GM21381 (cell line): ENCODE measurements around the gene GATD1.

Source experiments
- ATAC-seq: cut with Tn5 transposase; IDR thresholded peaks from one replicate; pipeline ENCODE4 v1.9.1; 2021; ENCODE audit warnings: mild to moderate bottlenecking, moderate library complexity; ENCODE audit not compliant: unreplicated experiment

The GATD1 gene

DNA sequence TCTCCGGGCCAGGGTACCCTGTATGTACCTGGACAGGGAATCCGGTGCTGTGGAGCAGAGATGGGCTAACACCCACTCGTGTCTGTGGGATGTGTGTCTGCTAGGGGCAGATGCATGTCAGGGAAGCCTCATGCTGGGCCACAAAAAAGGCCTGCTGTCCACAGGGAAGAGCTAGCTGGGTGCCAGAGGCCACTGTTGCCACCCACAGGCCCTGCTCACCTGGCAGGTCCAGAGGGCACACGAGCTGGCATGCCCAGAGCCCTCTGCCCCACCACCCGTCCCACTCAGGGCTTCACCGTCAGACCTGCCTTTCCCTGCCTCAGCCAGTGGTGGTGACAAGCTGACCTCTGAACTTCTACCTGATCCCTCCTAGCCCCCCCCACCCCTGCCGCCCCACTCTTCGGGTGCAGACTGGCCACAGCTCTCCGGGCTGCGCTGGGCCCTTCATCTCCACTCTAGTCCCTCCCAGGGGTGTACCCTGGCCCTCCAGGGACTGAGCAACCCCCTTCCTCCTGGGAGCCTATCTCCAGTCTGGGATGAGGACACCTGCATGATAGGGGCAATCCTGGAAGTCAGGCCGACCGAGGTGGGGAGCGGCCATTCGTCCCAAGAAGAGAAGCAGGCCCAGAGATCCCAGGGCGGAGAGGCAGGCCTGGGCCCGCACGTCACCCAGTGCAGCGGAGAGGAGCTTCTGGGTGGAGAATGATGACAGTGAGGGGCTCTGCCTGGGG lies 19.4 kb upstream of the GATD1 start:
- no peak for ATAC-seq

DNA sequence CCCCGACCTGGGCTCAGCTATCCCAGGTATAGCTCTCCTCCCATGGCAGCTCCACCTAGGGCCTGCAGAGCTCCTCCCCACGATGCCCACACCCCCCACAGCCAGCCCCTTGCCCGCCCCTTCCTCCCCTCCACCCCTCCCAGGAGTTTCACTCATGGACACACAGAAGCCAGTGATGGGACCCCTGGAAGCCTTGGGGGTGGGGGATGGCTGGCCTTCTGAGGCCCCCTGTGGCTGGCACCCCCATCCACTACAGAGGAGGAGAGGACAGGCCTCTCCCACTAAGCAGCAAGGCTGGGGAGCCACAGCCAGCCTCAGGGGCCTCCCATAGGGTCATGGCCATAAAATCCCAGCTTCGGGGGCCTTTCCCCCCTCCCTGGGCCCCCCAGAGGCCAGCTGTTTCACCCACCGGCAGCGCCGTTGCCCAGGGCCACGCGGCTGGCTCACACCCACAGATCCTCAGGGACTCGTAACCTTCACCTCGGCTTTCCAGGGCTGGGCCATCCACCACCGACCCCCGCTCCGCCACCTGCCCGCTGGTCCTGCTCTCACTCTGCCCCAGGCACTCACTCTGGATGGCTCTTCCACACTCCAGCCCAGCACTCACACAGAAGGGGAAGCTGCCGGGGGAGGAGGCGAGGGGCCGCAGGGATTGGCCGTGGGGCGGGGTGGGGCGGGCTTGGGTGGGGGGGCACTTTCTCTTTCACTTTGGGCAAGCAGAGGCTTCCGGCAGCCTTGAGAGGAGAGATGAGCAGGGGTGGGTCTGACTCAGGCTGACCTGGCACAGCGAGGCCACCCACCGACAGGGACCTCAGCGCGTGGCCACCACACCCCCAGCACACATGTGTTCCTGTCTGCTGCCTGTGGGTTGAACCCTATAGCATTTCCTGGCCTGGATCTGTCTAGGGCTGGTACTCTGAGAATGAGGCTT lies 18.6 kb upstream of the GATD1 start:
- peak; percentile 22 for ATAC-seq

DNA sequence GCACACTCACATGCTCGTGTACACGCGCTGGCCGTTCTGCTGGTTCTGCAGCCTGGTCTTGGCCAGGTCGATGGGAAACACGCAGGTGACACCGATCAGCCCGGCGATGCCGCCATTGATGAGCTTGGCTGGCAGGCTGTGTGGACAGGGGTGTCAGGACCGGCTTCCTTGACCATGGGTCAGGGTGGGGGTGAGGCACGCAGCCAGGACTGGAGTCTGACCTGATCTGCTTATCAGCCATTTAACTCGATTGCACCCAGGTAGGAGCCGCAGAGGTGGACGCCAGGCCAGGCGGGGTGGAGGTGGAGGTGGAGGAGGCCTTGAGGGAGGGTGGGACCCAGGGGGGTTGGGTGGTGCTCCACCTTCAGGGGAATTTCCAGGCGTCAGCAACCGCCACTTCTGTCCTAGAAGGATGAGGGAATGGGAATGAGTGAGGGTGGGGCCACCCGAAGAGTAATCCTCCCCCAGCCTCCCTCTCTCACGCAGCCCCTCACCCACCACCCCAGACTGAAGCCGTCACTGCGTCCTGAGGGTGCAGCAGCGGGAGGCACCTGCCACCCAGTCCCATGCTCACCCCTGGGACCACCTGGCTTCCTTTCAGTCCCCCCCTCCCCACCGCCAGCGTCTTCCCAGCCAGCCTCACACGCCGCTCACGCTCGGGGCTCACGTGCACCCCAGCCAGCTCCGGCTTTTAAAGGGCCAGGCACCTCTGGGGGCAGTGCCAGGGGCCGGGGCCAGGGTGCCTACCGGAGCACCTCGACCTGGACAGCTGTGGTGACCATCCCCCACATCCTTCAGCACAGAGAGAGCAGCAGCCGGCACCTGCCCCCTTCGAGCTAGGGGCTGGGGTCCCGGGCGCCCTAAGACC lies 17.7 kb upstream of the GATD1 start:
- no peak for ATAC-seq

DNA sequence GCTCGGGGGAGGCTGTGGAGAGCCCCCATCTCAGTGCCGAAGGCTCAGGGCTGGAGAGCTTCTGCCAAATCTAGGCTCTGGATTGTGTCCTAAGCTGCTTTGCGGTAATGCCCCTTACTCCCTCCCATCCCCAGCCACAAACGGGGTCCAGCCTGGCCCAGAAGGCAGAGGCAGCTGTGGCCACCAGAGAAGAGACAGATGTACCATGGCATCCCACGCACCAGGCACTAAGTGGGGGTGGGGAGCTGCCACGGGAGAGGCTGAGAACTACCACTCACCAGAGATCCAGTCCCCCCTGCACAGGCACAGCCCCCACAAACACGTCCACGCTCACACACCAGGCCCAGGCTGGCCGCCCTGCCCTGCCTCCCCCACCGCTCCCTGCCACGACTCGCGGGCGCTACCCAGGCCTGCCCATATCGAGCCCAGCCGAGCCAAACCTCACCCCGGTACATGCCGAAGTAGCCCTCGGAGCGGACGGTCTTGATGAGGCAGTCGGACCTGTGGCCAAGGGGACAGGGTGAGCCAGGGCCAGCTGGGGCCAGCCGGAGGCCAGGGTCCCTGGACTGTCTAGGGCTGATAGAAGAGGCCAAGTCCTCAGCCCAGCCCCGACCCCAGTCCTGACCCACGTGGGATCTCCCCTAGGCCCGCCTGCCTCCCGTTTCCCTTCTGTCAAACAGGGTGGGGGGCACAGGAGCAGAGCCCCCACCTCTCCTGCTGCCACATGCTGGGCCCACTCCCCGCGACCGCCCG lies 16.9 kb upstream of the GATD1 start:
- ATAC-seq = no peak

DNA sequence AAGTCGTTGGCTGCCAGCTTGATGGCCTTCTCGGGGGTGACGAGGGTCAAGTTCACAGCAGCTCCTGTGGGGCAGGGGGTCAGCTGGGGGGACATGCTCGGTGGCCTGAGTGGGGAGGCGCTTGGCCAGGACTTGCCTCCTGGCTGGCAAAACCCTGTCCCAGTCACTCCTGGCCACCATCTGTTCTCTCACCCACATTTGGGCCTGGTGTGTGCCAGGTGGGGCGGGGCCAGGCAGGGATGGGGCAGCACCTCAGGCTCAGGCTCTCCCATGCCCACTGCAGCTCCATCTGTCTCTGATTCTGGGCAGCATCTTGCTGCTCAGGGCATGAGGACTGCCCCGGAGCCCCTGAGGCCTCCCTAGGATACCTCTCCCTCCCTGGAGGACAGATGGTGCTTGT lies 16.3 kb upstream of the GATD1 start:
- ATAC-seq = no peak

DNA sequence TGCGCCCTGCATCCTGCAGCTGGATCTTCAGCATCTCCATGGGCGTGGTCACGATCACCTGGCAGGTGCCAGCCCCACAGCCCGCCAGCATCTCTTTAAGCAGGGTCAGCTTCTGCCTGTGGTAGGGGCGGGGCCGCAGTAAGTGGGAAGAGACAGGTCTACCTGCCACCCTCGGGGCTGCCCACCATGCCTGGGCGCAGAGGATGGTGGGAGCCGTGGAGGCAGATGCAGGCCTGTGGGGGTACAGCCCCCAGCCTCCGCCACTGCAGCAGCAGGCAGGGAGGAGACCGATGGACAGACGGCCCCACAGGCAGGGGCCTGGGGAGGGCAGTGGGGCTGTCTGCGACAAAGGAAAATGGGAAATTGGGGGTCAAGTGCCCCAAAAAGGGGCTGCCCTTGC lies 15.6 kb upstream of the GATD1 start:
- ATAC-seq = no peak

DNA sequence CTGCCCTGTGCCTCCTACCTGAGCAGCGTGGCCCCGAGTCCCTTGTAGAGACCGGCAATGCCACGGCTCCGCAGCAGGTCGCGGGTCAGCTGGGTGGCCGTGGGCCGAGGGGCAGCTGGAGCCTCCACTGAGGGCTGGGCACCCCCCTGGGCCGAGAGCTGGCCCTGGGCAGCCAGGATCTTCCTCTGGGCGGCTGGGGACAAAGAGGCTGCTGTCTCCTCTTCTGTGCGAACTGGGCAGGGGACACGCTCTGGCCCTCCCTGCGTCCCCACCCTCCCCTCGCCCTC lies 15.2 kb upstream of the GATD1 start:
- ATAC-seq = no peak

DNA sequence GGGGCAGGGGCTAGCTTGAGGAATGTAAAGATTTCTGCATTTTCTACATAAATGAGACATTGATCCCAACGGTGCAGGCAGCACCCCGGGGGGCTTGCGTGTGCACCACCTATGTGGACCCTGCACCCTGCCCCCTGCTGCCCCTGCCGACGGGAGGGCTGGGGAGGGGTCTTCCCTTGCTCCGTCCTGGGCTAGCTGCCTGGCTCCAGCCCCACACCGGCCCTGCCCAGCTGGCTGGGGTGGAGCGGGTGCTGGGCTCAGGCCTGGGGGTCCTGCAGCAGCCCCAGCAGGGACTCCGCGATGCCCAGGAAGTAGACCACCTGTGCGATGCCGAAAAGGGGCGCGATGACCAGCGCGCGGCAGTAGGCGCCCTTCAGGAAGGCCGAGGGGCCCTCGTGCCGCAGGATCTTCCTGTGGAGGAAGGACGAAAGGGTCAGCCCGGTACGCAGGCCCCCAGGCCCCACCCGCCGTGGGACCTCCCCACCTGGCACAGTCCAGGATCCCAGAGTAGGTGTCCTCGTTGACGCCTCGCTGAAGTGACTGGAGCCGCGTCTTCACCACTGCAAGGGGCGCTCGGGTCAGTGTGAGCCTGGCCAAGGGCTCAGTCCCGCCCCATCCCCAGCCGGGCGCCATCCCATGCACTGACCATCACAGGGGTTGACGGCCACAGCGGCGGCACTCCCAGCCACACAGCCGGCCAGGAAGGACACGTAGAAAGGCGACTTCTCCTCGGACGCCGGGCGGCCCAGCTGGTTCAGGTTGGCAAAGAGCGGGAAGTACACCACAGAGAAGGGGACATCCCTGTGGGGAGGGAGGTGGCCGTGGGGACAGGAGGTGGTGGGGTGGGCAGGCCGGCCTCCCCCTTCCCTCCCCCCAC lies 14.6 kb upstream of the GATD1 start:
- no peak for ATAC-seq

DNA sequence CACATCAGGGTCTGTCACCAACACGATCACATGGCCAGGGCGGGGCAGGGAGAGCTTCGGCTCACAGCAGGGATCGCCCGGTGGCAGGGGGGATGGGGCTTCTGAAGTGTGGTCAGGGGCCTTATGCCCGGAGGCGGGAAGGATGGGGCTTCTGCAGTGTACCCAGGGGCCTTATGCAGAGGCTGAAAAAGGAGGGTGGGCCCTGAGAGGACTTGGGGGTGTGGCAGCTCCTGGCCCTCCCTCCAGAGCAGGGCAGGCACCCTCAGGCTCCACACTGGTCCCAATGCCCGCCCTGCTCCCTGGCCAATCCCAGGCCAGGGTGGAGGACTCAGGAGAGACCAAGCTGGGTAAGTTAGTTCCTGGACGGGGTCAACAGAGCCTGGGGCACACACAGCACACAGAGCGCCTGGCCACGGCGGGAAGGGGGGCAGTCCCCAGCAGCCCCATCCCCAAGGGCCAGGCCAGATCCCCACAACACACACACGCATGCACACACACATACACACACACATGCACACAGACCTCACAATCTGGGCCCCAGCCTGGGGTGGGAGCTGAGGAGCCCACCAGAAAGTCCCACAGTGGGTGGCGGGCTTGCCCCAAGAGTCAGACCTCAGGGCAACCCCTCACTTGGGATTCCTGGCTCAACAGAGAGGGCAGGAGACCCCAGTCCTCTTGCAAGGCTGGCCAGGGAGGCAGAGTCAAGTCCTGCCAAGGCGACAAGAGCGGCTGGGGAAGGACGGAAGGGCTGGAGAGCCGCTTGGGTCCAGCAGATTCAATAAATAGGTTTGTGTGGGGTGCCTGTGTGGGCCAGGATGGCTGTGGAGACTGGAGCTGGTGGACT lies 13.7 kb upstream of the GATD1 start:
- no peak for ATAC-seq

DNA sequence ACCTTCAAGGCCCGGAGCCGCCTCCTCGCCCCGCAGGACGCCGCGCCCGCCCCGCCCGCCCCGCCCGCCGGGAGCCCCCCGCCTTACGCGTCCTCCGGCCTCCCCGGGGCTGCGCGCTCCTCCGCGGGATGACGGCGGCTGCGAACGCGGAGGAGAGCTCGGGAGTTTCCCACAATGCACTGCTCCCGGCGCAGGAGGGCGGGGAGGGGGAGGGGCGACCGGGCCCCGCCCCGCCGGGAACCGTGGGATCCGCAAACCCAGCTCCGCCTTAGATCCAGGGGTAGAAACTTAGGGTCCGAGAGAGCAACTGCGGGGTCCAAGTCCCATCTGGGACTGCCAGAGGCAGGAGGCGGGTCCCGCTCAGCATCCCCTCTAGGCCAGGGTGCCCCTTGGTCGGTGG lies 12.7 kb upstream of the GATD1 start, which contains the start of gene CEND1:
TSS of gene CEND1 (minus strand) at position 148 of the 400 bp plus-strand sequence. CDS start 1,514 bp downstream, outside the sequence.
- ATAC-seq = no peak

DNA sequence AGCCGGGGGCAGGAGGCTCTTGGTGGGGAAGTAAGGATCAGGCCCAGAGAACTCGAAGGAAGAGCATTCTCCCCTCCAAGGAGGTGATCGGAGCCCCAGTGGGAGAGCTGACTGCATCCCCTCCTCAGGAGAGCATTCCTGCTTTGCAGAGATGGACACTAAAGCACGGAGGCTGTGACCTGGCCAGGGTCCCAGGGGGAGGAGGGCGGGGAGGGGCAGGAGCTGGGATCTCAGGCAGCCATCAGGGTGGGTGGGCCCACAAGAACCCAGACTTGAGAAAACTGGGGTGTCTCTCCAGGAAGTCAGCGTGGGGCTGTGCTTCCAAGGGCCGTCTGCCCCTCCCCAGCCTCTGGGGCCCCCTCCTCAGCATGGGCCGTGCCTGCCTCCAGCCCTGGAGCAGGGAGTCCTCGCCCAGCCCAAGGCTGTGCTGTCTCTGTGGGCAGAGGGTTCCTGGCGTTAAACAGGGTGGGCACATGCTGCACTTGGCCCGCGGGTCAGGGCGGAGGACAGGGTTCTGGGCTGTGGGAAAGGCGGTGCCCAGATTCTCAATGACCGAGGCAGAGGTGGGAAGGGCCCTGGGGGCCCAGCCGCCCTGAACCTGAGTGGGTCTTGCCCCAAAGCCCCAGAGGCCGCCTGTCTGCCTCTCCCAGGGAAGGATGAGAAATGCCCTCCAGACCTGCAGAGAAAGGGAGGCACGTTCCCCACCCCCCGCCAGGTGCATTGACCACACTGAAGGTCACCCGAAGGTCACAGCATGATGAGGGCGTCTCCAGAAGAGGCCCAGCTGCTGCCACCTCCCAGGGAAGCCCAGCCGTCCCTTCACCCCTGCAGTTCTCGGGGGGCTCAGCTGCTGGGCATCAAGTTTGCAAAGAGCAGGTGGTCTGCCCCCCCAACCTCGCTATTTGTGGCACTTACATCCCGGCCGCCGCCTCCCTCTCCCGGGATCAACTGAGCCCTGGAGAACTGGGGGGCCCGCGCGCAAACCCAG lies 12.0 kb upstream of the GATD1 start:
- ATAC-seq = no peak

DNA sequence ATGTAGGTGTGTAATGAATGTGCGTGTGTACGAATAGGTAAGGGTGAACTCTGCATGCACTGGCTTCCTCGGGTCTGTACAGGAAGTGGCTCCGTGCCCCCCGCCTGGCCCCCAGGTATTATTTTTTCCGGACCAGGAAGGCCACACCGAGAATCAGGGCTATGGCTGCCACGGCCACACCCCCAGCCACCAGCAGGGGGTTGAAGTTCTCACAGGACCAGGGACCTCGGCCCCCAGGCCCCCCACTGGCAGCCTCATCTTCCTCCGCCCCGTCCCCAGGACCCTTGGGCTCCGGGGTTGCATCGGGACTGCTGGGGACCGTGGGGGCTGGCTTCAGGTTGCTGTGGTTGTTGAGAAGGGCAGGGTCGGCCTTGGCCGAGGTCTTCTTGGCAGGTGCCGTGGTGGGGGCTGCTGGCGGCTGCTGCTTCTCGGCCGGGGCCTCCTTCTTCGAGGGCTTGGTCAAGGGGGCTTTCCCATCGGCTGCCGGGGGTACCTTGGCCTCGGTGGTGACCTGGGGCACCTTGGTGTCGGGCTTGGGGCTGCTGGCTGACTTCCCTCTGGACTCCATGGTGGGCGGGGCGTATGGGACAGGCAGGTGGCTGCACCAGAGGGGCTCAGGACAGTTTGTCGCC lies 10.8 kb upstream of the GATD1 start:
- no peak for ATAC-seq

DNA sequence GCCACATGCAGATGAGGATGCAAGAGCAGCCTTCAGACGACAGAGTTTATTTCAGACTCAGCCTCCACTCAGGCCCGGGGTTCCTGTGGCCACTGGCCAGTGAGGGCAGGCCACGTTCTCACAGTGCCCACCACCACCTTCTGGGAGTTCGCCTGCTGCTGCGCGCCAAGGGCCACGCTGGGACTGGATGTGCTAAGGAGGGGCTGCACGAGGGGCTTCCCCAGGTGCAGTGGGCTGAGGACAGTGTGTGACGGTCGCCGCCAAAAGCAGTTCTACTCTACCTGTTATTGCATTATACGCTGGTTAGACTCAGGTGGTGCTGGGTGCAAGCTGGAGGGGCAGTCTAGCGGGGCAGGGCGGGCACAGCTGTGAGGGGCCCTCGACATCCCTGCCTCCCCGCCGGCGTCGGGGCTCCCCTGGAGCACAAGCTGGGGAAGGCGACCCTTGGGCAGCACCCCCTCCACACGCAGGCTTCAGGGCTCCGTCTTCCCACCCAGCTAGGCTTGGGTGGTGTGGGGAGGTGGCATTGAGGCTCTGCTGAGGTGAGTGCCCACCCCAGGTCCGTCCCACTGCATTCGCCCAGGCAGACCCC lies 9.9 kb upstream of the GATD1 start:
- ATAC-seq = no peak

DNA sequence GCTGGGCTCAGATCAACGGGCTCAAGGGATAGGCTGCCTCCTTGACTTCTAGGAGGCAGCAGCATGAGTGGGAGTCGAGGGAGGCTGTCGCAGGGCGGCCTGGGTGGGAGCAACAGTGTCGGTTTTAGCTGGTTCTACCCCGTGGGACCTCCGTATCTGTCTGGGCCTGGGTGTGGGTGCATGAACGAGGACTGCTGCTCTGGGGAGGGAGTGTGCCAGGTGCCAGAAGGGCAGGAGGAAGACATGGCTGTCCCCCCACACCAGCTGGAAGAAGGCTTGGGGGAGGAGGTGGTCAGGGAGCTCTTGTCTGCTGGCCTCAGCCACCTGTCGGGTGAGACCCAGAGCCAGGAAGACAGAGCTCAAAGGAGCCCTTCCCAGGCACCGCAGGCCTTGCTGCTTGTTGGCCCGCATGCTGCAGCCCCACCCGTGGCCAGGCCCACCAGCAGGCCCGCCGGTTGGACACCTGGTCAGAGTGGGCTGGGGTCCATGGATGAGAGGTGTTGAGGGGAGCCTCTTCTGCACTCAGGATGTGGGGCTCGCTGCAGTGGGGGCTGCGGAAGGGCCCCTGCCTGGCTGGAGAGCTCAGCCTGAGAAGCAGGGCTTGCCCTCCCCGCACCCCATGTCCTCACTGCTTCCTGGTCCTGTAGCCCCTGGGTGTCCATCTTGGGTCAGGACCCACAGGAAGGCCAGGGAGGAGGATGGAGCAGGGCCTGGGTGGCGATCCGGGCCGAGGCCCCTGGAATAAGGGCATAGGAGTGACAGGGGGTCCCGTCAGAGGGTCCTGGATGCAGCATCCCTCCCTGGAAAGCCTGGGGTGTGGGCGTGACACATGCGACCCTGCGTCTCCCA lies 9.2 kb upstream of the GATD1 start:
- ATAC-seq = no peak

DNA sequence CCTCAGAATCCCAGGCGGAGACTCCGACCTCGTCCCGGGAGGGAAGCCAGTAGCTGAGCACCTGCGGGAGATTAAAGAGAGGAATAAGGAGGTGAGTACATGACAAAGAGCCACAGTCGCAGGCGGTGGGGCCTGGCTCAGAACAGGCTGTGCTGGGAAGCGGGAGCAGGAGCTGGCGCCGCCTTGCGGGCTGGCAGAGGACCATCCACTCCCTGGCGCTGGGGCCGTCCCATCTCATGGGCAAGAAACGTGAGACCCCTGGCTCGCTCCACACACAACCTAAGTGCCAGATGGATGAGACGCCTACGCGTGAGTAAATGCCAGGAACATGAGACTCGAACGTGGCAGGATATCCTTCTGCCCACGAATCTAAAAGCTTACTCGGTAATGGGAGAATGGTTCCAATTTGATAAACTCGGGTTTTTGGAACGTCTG lies 6.3 kb upstream of the GATD1 start:
- no peak for ATAC-seq
